ENCODE data around the gene ZNF800.

Gene ZNF800

GRCh38 chr7:127347567-127348246 lies 44.8 kb downstream of the ZNF800 start:
- DNase-seq (ENCODE audit: low read depth in 2 of 2) = peak; percentile 49 to 59

GRCh38 chr7:127346575-127347256 lies 45.8 kb downstream of the ZNF800 start:
- DNase-seq (ENCODE audit: low read depth in 2 of 2) = no peak

GRCh38 chr7:127342596-127342995 lies 49.9 kb downstream of the ZNF800 start:
- DNase-seq (ENCODE audit: low read depth in 2 of 2) = no peak

GRCh38 chr7:127338122-127338521 lies 54.4 kb downstream of the ZNF800 start:
- no peak for DNase-seq (ENCODE audit: low read depth in 2 of 2)

- DNase-seq (ENCODE audit: low read depth in 2 of 2) = no peak
Observed at GRCh38 chr7:127337581-127337980, 54.9 kb downstream of the ZNF800 start.

GRCh38 chr7:127336458-127336857 lies 56.0 kb downstream of the ZNF800 start:
- no peak for DNase-seq (ENCODE audit: low read depth in 2 of 2)

- DNase-seq (ENCODE audit: low read depth in 2 of 2) = no peak
Observed at GRCh38 chr7:127332880-127333279, 59.6 kb downstream of the ZNF800 start.

GRCh38 chr7:127330070-127330469 lies 62.4 kb downstream of the ZNF800 start:
- no peak for DNase-seq (ENCODE audit: low read depth in 2 of 2)

GRCh38 chr7:127322832-127323493 lies 69.5 kb downstream of the ZNF800 start:
- no peak for DNase-seq (ENCODE audit: low read depth in 2 of 2)

GRCh38 chr7:127322351-127322750 lies 70.2 kb downstream of the ZNF800 start:
- DNase-seq (ENCODE audit: low read depth in 2 of 2) = no peak

- DNase-seq (ENCODE audit: low read depth in 2 of 2) = no peak
Observed at GRCh38 chr7:127320974-127321373, 71.5 kb downstream of the ZNF800 start.
